GM18505 (cell line): Measurements from ENCODE around the gene MON1A.

Experiments used
- ATAC-seq: cut with Tn5 transposase; IDR thresholded peaks from one replicate; pipeline ENCODE4 v1.9.1; 2021; ENCODE audit not compliant: unreplicated experiment
- POLR2A ChIP-seq: IDR thresholded peaks from 4 replicates; pipeline ENCODE4 v1.6.1; 2011; ENCODE audit warnings: borderline replicate concordance; ENCODE audit not compliant: insufficient read depth, insufficient read length; ENCODE audit errors: extremely low read depth

MON1A gene

DNA sequence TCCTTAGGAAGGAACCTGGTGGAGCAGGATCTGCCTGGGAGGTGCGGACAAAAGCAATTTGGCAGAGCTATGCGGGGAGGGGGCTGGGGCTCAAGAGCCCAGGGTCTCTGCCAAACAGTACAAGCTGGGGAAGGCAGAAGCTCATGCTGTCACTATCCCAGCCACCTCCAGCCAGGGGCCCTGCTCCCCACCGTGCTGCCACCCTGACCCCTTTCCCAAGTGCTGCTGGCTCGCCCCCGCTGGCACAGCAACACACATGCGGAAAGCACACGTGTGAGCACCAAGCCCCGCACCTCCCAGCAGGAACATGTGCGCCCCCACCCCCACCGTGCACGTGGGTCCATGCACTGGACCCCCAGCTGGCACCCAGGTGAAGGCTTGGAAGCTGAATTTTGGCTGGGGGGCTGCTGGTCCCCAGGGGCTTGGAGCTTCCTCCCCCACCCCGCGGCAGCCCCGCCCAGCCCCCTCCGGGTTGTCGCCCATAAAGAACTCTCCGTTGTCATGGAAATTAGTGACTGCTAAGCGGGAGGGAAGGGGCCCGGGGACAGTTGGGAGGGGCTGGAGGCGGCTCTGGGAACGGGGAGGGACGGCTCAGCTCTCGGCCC, 60.6 kb downstream of the MON1A start:
- no peak for ATAC-seq
- no peak for TF ChIP-seq POLR2A

DNA sequence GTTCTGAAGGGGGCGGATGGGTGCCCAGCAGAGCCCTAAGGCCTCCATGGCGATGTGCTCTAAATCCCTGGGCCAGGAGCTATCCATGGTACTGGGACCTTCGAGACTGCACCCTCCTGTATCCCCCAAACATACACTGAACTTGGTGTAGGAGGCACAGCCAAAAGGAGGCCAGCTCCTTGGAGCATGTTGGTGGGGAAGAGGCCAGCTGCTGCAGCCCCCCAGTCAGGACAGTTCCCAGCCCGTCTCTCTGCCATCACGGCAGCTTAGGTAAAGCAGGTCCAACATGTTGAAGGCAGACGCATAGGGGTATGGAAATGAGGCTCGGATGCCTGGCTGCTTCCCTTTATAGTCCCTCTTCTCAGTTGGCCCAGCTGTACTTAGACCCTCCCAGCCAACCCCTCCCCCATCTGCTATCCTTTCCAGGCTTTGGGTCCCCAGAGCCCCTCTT, 61.7 kb downstream of the MON1A start:
- no peak for ATAC-seq
- no peak for TF ChIP-seq POLR2A

DNA sequence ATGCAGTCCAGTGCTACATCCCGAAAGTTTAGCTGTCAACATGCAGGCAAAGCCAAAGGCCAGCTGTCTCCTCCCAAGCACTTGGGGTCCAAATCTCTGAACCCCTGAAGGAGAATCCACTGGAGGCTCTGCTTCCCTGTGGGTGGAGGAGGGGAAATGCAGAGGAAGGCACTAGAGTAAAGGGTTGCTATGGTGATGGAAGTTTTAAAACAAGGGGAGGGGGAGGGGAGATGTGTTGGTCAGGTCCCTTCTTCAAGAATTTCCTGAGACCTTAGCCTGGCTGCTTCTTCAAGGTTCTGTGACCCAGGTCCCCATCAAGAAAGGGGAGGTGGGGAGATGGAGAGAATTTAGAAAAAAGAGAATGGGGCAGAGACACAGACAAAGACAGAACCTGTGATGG, 62.2 kb downstream of the MON1A start:
- ATAC-seq: no peak
- TF ChIP-seq POLR2A: no peak

DNA sequence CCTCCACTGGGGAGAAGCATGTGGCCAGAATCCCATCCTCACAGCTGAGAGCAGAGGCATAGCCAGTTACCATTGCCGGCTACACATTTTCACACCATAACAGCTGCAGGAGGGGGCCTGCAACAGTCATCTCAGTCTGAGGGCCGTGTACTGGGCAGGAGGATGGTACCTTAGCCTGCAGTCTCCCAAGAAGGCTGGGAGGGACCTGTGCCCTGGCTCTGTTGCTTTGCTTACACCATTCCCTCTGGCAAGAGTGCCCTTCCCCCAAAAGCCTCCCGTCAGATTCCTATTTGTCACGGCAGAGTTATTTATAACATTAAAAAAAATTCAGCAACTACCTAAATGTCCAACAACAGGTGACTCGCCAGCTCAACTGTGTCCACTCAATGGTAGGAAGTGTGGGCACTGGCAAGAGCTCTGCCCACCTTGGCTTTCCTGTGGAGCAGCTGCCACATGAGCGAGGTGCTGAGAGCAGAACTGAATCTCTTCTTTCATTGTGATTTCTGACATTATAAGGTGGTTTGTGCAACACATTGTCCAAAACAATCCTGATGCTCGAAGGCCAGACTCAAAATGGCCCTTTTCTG, 64.3 kb downstream of the MON1A start:
- no peak for ATAC-seq
- TF ChIP-seq POLR2A: no peak

DNA sequence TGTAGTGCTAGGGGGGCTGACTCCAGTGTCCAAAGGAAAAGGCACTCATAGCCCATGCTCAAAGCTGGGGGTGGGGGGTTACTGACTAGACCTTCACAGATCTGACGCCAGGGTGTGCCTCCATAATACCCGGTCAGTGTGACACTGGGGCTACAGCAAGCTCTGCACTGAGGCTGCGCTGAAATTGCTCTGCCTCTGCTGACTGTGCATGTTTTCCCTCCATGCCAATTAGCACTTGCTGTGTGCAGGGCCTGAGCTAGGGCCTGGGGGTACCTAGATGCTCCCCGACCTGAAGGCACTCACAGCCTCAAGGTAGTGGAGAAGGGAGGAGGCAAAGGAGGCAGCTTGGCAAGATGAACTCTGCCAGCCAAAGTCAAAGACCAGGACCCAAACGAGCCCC, 65.1 kb downstream of the MON1A start:
- TF ChIP-seq POLR2A: no peak
- ATAC-seq: no peak

DNA sequence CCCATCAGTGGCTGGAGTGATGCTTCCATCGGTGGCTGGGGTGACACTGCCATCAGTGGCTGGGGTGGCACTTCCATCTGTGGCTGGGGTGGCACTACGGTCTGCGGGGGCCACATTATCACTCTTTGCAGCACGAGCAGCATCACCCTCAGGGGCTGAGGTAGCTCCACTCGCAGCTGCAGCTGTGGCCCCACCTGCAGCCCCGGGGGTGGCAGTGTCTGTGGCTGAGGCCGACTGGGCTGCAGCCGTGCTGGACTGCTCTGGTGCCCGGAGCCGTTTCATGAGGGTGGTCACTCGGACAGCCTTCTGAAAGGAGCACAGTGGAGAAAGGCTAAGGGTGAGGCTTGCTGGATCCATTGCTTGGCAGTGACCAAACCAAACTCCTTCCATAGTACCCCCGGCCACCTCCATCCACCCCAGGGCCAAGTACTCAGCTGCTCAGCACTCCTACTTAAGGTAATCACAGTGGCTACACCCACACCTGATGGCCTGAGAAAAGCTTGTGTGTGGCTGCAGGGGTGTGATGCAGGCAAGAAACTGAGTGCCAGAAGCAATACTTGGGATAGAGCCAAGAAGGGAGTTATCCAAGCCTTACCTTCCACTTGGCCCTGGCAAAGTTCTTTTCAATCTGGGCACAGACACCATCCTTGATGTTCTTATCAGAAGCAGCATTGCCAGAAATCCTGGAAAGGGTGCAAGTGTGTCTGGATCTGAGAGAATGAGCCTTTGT, 69.9 kb downstream of the MON1A start:
- no peak for ATAC-seq

More for the DNA sequence above, 69.9 kb downstream of the MON1A start:
- TF ChIP-seq POLR2A: no peak
